HG02798 (cell line): ENCODE measurements around the gene ZNF76.
"Not testable (repeated sequence)": the region's sequence is repeated elsewhere in the genome, so short reads cannot be mapped to it uniquely, and the experiment has no call there.

ENCODE experiments used
- ATAC-seq: cut with Tn5 transposase; IDR thresholded peaks from one replicate; pipeline ENCODE4 v1.9.1; 2021; ENCODE audit warnings: mild to moderate bottlenecking; ENCODE audit not compliant: unreplicated experiment, poor library complexity

ZNF76 gene

DNA sequence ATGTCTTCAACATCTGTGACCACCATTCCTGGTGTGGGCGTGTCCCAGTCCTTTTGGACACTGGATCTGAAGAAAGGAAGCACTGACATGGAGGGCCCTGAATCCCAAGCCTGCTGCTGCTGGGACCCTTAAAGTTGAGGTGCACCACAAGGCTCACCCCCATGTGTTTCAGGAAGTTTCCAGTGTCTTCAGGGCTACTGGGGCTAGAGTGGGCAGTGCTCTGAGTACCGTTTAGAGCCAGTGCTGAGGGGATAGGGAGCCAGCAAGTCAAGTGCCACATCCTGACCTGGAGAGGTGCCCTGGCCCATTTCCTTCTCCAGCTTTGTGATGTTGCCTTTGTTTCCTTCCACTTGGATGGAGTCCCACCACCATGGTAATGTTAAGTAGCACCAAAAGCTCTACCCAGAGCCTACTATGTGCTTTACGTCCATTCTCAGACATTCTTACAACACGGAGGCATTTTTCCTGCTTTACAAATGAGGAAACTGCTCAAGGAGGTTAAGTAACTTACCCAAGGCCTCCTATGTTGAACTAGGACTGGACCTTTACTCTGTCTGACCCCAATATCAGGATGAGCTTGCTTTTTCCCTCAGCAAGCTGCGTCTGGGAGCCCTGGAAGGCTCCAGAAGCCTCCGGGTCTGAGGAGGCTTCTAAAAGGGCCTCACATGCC is 37.5 kb downstream of the ZNF76 start:
- no peak for ATAC-seq

DNA sequence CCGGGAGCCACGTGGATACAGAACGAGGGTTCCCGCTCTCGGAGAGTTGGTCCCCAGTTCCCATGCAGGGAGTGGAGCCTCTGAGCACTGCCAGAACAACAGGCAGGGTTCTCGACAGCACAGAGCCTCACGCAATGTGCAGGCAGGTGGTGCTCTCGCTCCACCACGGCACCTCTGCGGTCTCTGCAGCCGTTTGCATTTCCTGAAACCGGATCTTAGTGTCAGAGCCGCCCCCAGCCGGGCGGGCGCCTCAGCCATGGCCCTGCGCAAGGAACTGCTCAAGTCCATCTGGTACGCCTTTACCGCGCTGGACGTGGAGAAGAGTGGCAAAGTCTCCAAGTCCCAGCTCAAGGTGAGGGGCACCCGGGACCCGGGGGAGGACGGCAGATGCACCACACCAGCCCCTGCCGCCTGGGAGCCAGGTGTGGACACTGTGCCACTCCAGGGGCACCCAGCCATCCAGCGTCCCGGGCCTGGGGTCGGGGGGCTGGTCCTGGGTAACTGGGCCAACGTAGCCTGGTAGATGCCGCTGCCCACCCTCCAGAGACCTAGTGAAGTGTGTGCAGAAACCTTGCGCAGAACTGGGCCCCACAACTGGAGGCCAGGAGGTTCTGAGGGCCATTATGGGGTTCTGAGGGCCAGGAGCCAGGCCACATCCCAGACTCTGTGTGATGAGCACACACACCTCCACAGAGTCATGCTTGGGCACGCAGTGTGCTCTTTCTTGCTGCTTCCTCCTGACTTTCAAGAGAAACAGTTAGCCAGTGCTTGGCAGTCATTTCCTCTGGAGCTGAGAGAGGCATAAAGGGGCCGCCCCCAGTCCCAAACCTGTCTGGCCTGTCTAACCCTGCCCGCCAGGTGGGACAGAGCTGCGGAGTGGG is 38.3 kb downstream of the ZNF76 start, which contains the start of gene DEF6:
TSS of gene DEF6 (plus strand) at position 218 of the 881 bp plus-strand sequence. CDS start at position 257, 39 bp downstream.
- peak; percentile 83 for ATAC-seq

DNA sequence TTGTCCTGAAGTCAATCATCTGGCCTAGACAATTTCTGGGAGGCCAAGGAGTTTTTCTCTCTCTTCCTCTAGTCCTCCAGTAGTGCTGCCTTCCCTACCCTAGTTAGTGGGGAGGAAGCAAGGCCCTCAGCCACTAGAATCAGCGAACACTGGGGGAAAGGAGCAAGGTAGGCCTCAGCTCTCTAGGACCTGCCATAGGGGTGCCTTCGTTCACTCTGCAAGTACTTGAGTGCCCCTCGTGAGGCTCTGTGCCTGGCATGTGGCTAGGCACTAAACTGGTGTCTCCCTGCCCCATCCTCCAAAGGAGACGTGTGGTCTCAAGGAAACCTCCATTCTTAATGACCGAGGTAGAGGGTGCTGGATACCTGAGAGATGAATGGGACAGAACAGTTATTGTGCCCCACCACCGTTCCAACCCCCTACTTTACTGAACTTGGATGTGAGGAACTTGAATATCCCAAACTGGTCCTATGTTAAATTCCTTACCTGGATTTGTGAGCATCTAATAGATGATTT is 39.1 kb downstream of the ZNF76 start:
- ATAC-seq = no peak

DNA sequence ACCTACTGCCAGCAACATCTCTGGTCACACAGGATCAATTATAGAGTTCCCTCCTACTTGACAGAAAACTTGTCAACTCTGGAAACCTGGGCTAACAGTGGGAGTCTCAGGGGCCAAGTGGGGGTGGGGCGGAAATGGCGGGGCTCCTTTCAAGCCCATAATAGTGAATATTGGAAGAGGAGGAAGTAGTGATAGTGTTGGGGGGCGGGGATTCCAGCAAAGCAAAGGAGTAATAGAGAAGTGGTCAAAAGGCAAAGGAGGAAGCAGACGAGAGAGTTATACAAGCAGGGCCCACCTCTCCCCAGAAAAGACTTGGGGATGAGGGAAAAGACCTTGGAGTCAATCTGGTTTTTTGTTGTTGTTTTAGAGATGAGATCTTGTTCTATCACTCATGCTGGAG is 40.1 kb downstream of the ZNF76 start:
- ATAC-seq = no peak

DNA sequence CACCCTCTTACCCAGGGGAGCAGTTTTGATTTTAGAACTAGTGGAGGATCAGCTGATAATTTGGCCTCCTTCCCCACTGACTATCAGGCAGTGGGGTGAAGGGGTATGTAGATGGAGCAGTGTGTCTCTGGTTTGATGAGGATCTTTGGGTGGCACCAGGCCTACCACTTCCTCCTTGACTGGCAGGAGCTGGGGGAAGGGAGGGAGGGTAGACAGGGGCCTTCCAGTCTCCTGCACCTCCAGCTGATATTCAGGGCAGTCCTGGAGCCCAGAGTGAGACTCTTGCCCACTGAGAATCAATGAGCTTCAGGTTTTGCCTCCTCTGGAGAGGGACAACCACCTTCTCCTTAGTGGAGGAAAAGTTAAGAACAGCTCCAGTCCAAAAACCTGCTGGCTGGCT is 41.3 kb downstream of the ZNF76 start:
- ATAC-seq = no peak

DNA sequence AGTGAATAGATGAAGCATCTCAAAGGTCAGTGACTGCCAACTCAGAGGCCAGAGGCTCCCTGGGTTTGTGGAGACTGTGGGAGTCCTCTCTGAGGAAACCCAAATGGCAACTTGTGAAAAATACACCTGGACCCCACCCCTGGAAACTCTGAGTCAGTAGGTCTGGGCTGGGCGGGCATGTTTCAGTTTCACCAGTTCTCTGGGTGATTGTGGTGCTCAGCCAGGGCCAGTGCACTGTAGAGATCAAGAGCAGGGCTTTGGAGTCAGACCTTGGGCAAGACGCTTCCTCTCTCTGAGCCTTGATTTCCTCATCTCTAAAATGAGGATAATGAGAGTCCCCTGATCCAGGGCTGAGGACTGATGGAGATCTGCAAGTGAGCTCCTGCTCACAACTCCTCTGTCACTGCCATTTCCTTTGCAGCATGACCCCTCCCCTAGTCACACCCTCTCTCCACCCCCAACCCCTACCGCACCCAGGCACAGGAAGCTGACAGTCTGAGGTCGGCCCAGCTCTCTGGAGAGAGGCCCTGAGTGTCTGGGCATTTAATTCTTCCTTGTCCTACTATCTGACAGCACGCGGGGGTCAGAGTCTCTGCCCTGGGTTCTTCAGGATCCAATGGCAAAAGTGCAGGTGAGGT is 43.2 kb downstream of the ZNF76 start:
- ATAC-seq = peak; percentile 84

DNA sequence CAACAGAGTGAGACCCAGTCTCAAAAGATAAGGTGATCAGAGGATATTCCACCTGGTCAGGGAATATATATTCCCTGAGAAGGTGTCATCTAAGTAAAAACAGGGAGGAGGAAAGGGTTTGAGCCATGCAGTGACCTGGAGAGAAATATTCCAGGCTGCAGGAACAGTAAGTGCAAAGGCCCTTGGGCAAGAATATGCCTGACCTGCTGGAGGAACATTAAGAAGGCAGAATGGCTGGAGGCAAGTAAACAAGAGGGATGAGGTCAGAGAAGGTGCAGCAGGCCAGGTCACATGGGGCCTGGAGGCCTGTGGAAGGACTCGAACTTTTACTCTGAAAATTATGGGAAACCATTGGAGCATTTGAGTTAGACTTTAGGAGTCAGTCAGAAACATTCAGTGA is 44.8 kb downstream of the ZNF76 start:
- no peak for ATAC-seq

DNA sequence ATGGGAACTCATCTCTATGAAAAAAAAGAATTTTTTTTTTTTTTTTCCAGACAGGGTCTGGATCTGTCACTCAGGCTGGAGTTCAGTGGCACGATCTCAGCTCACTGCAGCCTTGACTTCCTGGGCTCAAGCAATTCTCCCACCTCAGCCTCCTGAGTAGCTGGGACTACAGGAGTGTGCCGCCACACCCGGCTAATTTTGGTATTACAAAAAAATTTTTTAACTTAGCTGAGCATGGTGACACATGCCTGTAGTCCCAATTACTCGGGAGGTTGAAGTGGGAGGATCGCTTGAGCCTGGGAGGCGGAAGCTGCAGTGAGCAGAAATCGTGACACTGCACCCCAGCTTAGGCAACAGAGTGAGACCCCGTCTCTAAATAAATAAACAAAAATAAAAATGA is 45.6 kb downstream of the ZNF76 start:
- no peak for ATAC-seq

DNA sequence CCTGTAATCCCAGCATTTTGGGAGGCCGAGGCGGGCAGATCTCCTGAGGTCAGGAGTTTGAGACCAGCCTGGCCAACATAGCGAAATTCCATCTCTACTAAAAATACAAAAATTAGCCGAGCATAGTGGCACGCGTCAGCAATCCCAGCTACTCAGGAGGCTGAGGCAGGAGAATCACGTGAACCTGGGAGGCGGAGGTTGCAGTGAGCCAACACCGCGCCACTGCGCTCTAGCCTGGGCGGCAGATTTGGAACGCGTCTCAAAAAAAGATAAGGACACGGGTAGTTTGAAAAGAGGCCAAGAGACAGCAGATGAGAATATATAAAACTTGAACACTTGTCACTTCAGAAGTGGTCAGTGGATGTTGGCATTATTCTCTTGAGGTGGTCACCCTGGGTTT is 47.6 kb downstream of the ZNF76 start:
- not testable (repeated sequence) for ATAC-seq

DNA sequence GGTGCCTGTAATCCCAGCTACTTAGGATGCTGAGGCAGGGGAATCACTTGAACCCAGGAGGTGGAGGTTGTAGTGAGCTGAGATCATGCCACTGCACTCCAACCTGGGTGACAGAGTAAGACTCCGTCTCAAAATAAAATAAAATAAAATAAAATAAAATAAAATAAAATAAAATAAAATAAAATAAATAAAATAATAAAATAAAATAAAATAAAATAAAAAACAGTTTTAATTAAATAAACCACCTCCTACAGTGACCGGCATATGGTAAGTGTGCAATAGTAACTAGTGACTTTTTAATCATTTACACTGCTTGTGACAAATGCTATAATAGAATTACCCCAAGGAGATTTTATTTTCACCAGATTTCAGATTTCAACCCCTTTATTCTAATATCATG is 49.0 kb downstream of the ZNF76 start:
- not testable (repeated sequence) for ATAC-seq

DNA sequence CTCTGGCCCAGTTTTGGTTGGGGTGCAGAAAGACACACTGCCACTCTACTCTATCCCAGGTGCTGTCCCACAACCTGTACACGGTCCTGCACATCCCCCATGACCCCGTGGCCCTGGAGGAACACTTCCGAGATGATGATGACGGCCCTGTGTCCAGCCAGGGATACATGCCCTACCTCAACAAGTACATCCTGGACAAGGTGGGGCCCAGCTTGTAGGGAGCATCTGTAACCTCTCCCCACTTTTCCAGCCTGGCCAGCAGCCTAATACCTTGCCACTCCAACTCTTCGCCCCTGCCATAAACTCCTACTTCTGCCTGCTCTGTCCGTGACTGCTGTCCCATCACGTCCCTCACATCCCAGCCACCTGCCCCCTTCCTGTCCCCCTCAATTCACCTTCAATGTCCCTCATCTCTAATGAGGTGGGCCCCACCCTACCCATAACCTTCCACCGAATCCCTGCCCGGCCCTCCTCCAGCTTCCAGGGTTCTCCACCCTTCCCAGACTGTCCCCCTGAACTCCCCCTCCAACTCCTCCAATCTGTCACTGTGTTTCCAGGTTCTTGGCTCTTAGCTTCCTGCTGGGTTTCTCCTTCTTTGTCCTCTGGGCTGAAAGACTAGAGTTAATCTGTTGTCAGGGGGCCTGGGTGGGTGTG is 50.2 kb downstream of the ZNF76 start:
- no peak for ATAC-seq

DNA sequence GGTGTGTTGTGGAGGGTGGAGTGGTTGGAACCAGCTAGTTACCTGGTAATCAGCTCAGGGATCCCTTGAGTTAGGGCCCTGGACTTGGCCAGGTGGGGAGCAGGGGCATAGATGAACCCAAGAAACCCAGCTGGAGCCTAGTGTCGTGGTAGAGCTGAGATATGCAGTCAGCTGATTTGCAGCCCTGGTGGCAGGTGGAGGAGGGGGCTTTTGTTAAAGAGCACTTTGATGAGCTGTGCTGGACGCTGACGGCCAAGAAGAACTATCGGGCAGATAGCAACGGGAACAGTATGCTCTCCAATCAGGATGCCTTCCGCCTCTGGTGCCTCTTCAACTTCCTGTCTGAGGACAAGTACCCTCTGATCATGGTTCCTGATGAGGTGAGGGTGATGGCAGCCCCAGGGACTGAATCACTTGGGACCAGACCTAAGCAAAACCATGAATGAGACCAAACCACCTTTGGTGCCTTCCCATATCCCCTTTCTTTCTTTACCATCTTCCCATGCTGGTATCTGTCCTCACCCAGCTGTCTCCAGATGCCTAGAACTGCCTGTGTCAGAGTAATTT is 50.8 kb downstream of the ZNF76 start:
- ATAC-seq = no peak

DNA sequence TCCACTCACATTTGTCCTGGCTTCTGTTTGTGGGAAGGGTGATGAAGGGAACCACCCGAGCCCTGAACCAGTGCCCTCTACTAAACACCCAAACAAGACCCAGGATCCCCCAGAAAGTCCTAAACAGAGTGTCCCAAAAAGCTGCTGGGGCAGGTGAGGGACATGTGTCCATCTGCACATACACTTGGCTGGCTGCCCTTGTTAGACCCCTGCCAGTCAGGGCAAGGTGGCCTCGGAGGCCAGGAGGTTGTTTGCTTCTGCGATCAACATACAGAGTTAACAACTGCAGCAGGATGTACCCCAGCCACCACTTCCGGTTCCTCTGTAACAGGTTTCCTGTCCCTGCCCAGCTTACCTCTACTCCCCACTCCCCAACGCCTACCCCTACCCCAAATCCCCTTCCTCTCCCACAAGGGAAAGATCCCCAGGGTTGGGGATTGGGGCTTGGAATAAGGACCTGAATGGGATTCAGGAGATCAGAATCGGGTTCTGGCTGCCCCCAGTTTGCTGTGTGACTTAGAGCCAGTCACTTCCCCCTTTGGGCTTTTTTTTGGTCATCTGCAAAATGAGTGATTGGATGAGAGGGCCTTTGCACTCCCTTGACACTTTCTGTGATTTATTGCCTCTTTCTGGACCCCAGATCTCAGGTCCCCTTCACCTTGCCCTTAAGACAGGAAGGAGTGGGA is 52.0 kb downstream of the ZNF76 start:
- no peak for ATAC-seq

DNA sequence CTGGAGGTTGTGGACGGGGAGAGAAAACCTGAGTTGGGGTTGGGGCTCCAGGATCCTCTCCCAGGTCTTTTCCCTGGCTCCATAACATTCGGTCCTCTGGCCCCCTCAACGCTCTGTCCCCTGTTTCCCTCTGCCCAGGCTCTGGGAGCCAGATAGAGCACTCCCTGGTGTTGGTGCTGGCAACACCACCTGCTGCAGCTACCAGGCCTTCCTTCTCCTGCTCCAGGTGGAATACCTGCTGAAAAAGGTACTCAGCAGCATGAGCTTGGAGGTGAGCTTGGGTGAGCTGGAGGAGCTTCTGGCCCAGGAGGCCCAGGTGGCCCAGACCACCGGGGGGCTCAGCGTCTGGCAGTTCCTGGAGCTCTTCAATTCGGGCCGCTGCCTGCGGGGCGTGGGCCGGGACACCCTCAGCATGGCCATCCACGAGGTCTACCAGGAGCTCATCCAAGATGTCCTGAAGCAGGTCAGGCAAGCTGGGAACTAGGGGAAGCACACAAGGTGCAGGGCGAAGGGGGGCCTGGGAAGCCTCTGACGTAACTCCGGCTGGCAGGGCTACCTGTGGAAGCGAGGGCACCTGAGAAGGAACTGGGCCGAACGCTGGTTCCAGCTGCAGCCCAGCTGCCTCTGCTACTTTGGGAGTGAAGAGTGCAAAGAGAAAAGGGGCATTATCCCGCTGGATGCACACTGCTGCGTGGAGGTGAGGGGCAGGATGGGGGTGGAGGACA is 52.7 kb downstream of the ZNF76 start:
- ATAC-seq = no peak

DNA sequence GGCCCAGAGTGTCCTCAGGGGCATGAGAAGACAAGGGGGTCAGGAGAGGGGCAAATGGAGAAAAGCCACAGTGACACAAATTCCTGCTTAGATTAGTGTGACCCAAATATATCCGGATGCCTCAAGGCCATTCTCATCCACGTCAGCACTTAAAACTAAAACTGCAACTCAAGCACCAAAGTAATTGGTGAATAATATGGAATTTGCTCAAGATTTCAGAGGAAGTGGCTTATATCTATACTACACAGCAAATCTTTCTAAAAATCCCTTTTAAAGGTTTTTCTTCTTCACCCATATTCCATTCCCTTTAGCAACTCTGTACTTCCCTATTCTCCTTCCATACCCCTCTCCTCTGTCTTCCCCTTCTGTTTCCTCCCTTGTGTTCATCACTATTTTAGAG is 53.3 kb downstream of the ZNF76 start:
- ATAC-seq = no peak

DNA sequence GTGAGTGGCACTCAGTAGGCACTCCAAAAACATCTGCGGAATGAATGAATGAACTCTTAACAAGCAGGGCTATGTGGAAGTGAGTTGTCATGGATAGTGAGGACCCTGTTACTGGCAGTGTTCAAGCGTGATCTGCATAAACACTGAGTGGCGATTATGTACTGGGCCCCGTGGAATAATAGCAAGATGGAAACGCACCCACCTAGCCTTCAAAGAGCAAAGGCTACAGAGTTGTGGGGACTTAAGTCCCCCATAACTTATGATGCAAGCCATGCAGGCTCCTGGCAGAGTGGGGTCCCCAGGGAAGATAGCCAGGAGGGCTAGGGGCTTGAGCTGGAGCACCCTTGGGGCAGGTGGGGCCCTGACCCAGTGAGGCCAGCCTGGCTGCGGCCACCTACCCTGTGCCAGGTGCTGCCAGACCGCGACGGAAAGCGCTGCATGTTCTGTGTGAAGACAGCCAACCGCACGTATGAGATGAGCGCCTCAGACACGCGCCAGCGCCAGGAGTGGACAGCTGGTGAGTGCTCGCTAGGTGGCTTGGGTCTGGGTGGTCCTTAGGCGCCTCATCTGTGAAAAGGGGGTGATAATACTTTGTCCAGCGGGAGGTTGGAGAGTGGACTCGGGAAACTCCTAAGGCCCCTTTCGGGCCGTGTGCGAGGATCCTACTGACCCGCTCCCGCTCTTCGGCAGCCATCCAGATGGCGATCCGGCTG is 58.1 kb downstream of the ZNF76 start:
- no peak for ATAC-seq

DNA sequence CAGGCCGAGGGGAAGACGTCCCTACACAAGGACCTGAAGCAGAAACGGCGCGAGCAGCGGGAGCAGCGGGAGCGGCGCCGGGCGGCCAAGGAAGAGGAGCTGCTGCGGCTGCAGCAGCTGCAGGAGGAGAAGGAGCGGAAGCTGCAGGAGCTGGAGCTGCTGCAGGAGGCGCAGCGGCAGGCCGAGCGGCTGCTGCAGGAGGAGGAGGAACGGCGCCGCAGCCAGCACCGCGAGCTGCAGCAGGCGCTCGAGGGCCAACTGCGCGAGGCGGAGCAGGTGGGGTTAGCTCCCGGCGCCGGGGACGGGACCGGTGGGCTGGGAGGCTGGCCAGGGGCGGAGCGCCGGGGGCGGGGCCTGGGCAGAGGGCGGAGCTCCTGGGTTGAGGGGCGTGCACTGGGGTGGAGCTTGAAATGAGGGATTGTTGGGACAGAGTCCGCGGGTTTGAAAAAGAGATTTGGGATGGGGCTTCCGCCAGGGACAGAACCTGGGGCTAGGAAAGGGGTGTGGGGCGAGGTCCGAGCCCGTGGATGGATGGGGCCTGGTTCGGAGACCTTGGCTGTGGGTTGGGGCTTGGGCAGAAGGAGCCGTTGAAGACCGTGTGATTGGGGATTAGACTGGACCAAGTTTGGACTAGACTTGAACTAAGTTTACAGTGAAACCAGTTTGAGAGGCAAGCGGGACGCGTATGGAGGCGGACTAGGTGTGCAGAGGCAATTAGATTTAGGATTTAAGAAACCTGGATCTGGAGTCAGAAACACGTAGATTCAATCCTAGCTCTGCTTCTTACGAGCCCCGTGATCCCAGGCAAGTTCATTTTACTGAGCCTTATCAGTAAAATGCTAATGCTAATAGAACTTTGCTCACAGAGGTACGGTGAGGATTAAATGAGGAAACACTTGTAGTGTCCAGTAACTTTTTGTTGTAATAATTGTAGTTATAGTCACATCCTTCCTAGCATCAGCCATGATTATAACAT is 58.9 kb downstream of the ZNF76 start:
- no peak for ATAC-seq
